DND-41 (cell line): ENCODE measurements around the gene FRG2B.
"Not testable (repeated sequence)": the region's sequence is repeated elsewhere in the genome, so short reads cannot be mapped to it uniquely, and the experiment has no call there.

Experiments
- EZH2 ChIP-seq: IDR thresholded peaks from 3 replicates; pipeline ENCODE4 v1.6.1; 2012; ENCODE audit warnings: borderline replicate concordance, low read depth, mild to moderate bottlenecking, moderate library complexity, low read length, inconsistent platforms; ENCODE audit not compliant: severe bottlenecking
- TF ChIP-seq, protein P1 (sequence below): IDR thresholded peaks from 2 replicates; pipeline ENCODE4 v1.5.1; 2012; ENCODE audit warnings: borderline replicate concordance, low read length, moderate library complexity, mild to moderate bottlenecking; ENCODE audit not compliant: poor library complexity, severe bottlenecking; ENCODE audit errors: extremely low read depth

DNA sequence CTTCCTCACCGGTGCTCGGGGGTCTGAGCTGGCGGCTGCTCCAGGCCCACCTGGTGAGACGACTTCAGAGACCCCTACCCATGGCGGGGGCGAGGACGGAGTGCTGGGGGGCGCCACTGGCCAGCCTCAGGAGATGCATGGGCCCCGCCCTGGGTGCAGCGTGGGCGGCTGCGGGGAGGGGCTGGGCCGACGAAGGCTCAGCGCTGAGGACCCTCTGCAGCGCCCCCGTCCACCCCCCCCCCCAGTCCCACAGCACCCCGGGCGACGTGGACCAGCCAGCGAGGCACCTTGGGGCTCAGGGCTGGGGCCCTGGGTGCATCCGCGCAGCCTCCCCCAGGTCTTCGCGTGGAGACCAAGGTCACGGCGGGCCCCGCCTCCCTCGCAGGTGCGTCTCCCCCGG, 49.6 kb downstream of the FRG2B start:
- TF ChIP-seq, protein P1, sequence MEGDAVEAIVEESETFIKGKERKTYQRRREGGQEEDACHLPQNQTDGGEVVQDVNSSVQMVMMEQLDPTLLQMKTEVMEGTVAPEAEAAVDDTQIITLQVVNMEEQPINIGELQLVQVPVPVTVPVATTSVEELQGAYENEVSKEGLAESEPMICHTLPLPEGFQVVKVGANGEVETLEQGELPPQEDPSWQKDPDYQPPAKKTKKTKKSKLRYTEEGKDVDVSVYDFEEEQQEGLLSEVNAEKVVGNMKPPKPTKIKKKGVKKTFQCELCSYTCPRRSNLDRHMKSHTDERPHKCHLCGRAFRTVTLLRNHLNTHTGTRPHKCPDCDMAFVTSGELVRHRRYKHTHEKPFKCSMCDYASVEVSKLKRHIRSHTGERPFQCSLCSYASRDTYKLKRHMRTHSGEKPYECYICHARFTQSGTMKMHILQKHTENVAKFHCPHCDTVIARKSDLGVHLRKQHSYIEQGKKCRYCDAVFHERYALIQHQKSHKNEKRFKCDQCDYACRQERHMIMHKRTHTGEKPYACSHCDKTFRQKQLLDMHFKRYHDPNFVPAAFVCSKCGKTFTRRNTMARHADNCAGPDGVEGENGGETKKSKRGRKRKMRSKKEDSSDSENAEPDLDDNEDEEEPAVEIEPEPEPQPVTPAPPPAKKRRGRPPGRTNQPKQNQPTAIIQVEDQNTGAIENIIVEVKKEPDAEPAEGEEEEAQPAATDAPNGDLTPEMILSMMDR = not testable (repeated sequence)
- TF ChIP-seq EZH2 = not testable (repeated sequence)
